ENCODE measurements around the gene ISOC2. TPM values are rescaled to one million over a fixed set of nuclear protein-coding genes. Genes with fewer than 3 reads are reported as not detected.

Gene ISOC2
- total RNA-seq, 1 experiment from 2014 or later: 72.2 TPM

- Histone ChIP-seq H3T11ph (ENCODE audit: low read length) (no peak overlapping the region), H3K79me1 (ENCODE audit: insufficient read depth, low read depth, low read length, poor library complexity, severe bottlenecking) (no peaks in the 10 kb centered on the region), H3K79me2 (ENCODE audit: insufficient read depth, low read length) (no peaks in the 10 kb centered on the region), H2BK5ac (ENCODE audit: insufficient read length, low read length) (no peak overlapping the region), H3K23me2 (ENCODE audit: insufficient read length, low read depth, low read length, poor library complexity, severe bottlenecking) (peaks cover 12% of the 10 kb centered on the region), H3K27ac (ENCODE audit: insufficient read length, low read depth, low read length) (no peak overlapping the region), H4K5ac (ENCODE audit: insufficient read length, low read depth, low read length) (no peak overlapping the region), H3K18ac (ENCODE audit: insufficient read length, low read depth, low read length) (no peak overlapping the region), H4K8ac (replicated peaks; ENCODE audit: insufficient read length, low read depth, low read length) (no peak overlapping the region), H3K4ac (ENCODE audit: low read depth, low read length) (no peak overlapping the region), H2AK5ac (ENCODE audit: insufficient read length, low read length) (no peak overlapping the region), H2BK15ac (ENCODE audit: low read depth, low read length) (no peak overlapping the region), H4K91ac (ENCODE audit: insufficient read length, low read depth, low read length) (no peak overlapping the region), H4K20me1 (ENCODE audit: control insufficient read depth, insufficient read depth, insufficient read length) (no peaks in the 10 kb centered on the region), H3K23ac (ENCODE audit: insufficient read length, low read depth, low read length) (no peak overlapping the region), H2BK20ac (ENCODE audit: low read depth, low read length, poor library complexity, severe bottlenecking) (no peak overlapping the region), H3K56ac (ENCODE audit: insufficient read length, low read depth, low read length) (no peak overlapping the region), H3K4me1 (ENCODE audit: insufficient read depth, low read length) (no peaks in the 10 kb centered on the region), H3K27me3 (ENCODE audit: insufficient read depth, low read length) (peaks cover 64% of the 10 kb centered on the region), H3K9me3 (ENCODE audit: control insufficient read depth, low read depth, low read length) (no peaks in the 10 kb centered on the region), H2BK12ac (ENCODE audit: insufficient read length, low read depth, low read length) (no peak overlapping the region), H2AFZ (ENCODE audit: low read length) (no peak overlapping the region), H3K4me2 (ENCODE audit: insufficient read depth, insufficient read length, low read length) (no peak overlapping the region), H3K14ac (ENCODE audit: insufficient read depth, low read length) (no peak overlapping the region), H2BK120ac (ENCODE audit: low read depth, low read length, poor library complexity, severe bottlenecking) (no peak overlapping the region), H3K9ac (ENCODE audit: extremely low read depth, insufficient read length, low read length) (no peak overlapping the region)
- Mint-ChIP-seq H3K36me3 (ENCODE audit: insufficient read depth in 1 of 3, low read depth in 3 of 3) (no peaks in the 10 kb centered on the region; a peak in 1 of 7 replicates), H3K9me3 (no peaks in the 10 kb centered on the region; a peak in 2 of 5 replicates), H3K4me3 (no peak overlapping the region), H3K4me1 (peaks cover 4 to 19% of the 10 kb centered on the region in 2 experiments; a peak in 3 of 4 replicates), H3K27me3 (ENCODE audit: low read depth) (peaks cover 22% of the 10 kb centered on the region), H3K27ac (no peak overlapping the region)
- DNase-seq: no peak
- WGBS (ENCODE audit: extremely low coverage, insufficient read length, low lambda C conversion rate): no CpG with 5 or more reads among the region's 16 CpGs
- TF ChIP-seq CTCF (conservative IDR thresholded peaks at IDR 0.05): no peak
These were observed 13.8 kb downstream of the ISOC2 start for GRCh38 chr19:55447421-55448174.

Measured in H9 (cell line).